ENCODE measurements around the gene EIF3L.

EIF3L gene

DNA sequence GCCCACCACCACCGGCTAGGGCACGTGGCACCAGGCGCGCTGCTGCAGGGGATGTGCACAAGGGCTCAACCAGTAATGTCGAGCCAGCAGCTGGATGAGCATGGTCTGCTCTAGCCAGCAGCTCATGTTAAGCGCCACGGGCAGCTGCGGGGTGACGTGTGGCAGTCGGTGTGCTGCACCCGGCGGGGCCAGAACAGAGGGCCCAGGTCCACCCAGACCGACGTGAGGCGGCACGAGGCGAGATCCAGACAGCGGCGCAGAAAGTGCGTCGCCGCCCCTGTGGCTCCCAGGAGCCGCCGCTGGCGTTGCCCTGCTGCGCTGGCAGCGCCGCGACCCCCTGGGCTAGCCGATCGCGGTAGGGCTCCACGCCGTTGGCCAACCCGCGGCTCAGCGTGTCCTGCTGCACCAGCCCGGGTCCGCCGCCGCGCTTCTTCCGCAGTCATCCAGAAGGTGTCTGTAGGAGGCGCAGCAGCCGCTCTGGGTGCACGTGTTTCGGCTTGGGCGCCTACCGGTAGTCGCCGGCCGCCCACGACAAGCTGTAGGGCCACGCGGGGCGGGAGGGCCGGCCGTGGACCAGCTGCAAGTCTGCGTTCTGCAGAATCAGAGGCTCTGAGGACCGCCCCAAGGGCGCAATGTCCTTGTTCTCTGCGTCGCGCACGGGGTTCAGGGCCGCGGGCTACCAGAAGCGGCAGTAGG, 30.7 kb upstream of the EIF3L start:
- Histone ChIP-seq H3K27me3 (ENCODE audit: control insufficient read depth, insufficient read depth, low read length) (peaks cover 26% of the 10 kb centered on the region), H3K4me3 (ENCODE audit: low read length) (peak overlapping the region; percentile 61), H3K9ac (ENCODE audit: low read depth, low read length) (peak overlapping the region; percentile 36), H3K9me3 (replicated peaks; ENCODE audit: low read length) (no peaks in the 10 kb centered on the region), H3K4me2 (ENCODE audit: low read length) (peak overlapping the region; percentile 79), H3K4me1 (ENCODE audit: control insufficient read depth, insufficient read depth, low read length) (peaks cover 13% of the 10 kb centered on the region), H3K36me3 (ENCODE audit: insufficient read depth, low read length) (no peaks in the 10 kb centered on the region)

- no peak overlapping the region for H3K9ac ChIP-seq (ENCODE audit: low read depth, low read length)
Measured at GRCh38 chr22:37819105-37819433, 30.1 kb upstream of the EIF3L start.

GRCh38 chr22:37820350-37820749, 28.9 kb upstream of the EIF3L start:
- Histone ChIP-seq H3K9me3 (replicated peaks; ENCODE audit: low read length) (no peaks in the 10 kb centered on the region), H3K4me2 (ENCODE audit: low read length) (no peak overlapping the region), H3K4me3 (ENCODE audit: low read length) (no peak overlapping the region), H3K9ac (ENCODE audit: low read depth, low read length) (no peak overlapping the region), H3K36me3 (ENCODE audit: insufficient read depth, low read length) (no peaks in the 10 kb centered on the region), H3K4me1 (ENCODE audit: control insufficient read depth, insufficient read depth, low read length) (peaks cover 21% of the 10 kb centered on the region), H3K27me3 (ENCODE audit: control insufficient read depth, insufficient read depth, low read length) (peaks cover 34% of the 10 kb centered on the region)

More at GRCh38 chr22:37819105-37819433, 30.1 kb upstream of the EIF3L start:
- H3K4me3 ChIP-seq (ENCODE audit: low read length): peak overlapping the region; percentile 61
- H3K4me1 ChIP-seq (ENCODE audit: control insufficient read depth, insufficient read depth, low read length): peaks cover 13% of the 10 kb centered on the region
- no peaks in the 10 kb centered on the region for H3K9me3 ChIP-seq (replicated peaks; ENCODE audit: low read length)
- H3K27me3 ChIP-seq (ENCODE audit: control insufficient read depth, insufficient read depth, low read length): peaks cover 29% of the 10 kb centered on the region
- H3K4me2 ChIP-seq (ENCODE audit: low read length): peak overlapping the region; percentile 79
- no peaks in the 10 kb centered on the region for H3K36me3 ChIP-seq (ENCODE audit: insufficient read depth, low read length)

- Histone ChIP-seq H3K9me3 (replicated peaks; ENCODE audit: low read length) (no peaks in the 10 kb centered on the region), H3K9ac (ENCODE audit: low read depth, low read length) (no peak overlapping the region), H3K36me3 (ENCODE audit: insufficient read depth, low read length) (no peaks in the 10 kb centered on the region), H3K4me2 (ENCODE audit: low read length) (no peak overlapping the region), H3K4me3 (ENCODE audit: low read length) (no peak overlapping the region), H3K4me1 (ENCODE audit: control insufficient read depth, insufficient read depth, low read length) (peaks cover 21% of the 10 kb centered on the region), H3K27me3 (ENCODE audit: control insufficient read depth, insufficient read depth, low read length) (peaks cover 34% of the 10 kb centered on the region)
Measured at GRCh38 chr22:37822079-37822833, 27.0 kb upstream of the EIF3L start.

DNA sequence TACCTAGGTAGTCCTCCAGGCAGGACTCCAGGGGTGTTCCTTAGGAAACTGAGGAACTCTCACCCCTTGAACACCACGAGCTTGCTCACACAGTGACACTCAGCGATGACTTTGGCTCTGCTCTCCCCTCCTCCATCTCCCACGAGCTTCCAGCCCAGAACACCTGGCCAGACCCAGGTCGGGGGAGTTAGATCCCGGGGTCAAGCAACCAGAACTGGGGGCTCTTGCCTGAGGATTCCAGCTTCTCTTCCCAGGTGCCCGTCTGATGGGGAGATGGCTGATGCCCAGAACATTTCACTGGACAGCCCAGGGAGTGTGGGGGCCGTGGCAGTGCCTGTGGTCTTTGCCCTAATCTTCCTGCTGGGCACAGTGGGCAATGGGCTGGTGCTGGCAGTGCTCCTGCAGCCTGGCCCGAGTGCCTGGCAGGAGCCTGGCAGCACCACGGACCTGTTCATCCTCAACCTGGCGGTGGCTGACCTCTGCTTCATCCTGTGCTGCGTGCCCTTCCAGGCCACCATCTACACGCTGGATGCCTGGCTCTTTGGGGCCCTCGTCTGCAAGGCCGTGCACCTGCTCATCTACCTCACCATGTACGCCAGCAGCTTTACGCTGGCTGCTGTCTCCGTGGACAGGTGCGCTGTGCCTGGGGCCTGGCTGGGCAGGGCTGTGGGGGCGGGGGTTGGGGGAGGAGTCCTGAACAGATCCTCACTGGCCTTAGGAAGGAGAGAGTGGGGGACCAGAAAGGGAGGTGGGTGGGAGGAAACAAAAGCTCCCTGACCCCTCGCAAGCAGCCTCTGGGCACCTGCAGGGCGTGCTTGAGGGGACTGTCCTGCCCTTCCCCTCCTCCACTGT, 25.9 kb upstream of the EIF3L start, which contains the start of gene GALR3:
TSS of gene GALR3 (plus strand) at position 249 of the 852 bp plus-strand sequence. CDS start at position 274, 25 bp downstream.
- Histone ChIP-seq H3K9ac (ENCODE audit: low read depth, low read length) (no peak within 1 kb of the TSS), H3K4me2 (ENCODE audit: low read length) (no peak within 1 kb of the TSS), H3K9me3 (replicated peaks; ENCODE audit: low read length) (no peaks in the 10 kb centered on the region), H3K36me3 (ENCODE audit: insufficient read depth, low read length) (no peaks in the 10 kb centered on the region), H3K4me3 (ENCODE audit: low read length) (no peak within 1 kb of the TSS), H3K27me3 (ENCODE audit: control insufficient read depth, insufficient read depth, low read length) (peaks cover 34% of the 10 kb centered on the region), H3K4me1 (ENCODE audit: control insufficient read depth, insufficient read depth, low read length) (peaks cover 14% of the 10 kb centered on the region)

- Histone ChIP-seq H3K4me2 (ENCODE audit: low read length) (peak overlapping the region; percentile 78), H3K4me1 (ENCODE audit: control insufficient read depth, insufficient read depth, low read length) (peaks cover 8% of the 10 kb centered on the region), H3K9ac (ENCODE audit: low read depth, low read length) (no peak overlapping the region), H3K9me3 (replicated peaks; ENCODE audit: low read length) (no peaks in the 10 kb centered on the region), H3K27me3 (ENCODE audit: control insufficient read depth, insufficient read depth, low read length) (peaks cover 30% of the 10 kb centered on the region), H3K36me3 (ENCODE audit: insufficient read depth, low read length) (peaks cover 12% of the 10 kb centered on the region), H3K4me3 (ENCODE audit: low read length) (peak overlapping the region; percentile 55)
Measured at GRCh38 chr22:37824674-37825641, 24.3 kb upstream of the EIF3L start.

DNA sequence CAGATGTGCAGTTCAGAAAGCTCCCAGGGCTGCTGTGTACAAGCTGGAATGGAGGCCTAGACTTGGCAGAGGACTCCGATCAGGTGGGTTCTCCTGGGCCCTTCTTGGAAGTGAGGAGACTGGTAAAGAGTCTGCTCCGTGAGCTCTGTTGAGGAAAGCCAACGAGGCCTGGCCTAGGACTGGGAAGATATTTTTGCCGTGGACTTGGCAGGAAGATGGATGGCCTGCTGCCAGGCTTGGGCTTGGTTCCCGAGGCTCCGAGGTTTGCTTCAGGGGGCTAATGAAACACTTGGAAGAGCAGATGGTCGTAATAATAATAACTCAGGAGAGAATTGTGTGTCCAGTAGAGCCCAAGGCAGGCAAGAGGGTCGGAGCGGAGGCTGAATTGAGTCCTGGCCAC, 22.2 kb upstream of the EIF3L start:
- Histone ChIP-seq H3K4me1 (ENCODE audit: control insufficient read depth, insufficient read depth, low read length) (peaks cover 8% of the 10 kb centered on the region), H3K27me3 (ENCODE audit: control insufficient read depth, insufficient read depth, low read length) (peaks cover 23% of the 10 kb centered on the region), H3K4me2 (ENCODE audit: low read length) (no peak overlapping the region), H3K9me3 (replicated peaks; ENCODE audit: low read length) (no peaks in the 10 kb centered on the region), H3K9ac (ENCODE audit: low read depth, low read length) (no peak overlapping the region), H3K4me3 (ENCODE audit: low read length) (no peak overlapping the region), H3K36me3 (ENCODE audit: insufficient read depth, low read length) (peaks cover 33% of the 10 kb centered on the region)

- Histone ChIP-seq H3K4me3 (ENCODE audit: low read length) (no peak overlapping the region), H3K4me1 (ENCODE audit: control insufficient read depth, insufficient read depth, low read length) (no peaks in the 10 kb centered on the region), H3K4me2 (ENCODE audit: low read length) (no peak overlapping the region), H3K36me3 (ENCODE audit: insufficient read depth, low read length) (peaks cover 53% of the 10 kb centered on the region), H3K9me3 (replicated peaks; ENCODE audit: low read length) (no peaks in the 10 kb centered on the region), H3K27me3 (ENCODE audit: control insufficient read depth, insufficient read depth, low read length) (no peaks in the 10 kb centered on the region), H3K9ac (ENCODE audit: low read depth, low read length) (no peak overlapping the region)
Measured at GRCh38 chr22:37830093-37830842, 19.0 kb upstream of the EIF3L start.

DNA sequence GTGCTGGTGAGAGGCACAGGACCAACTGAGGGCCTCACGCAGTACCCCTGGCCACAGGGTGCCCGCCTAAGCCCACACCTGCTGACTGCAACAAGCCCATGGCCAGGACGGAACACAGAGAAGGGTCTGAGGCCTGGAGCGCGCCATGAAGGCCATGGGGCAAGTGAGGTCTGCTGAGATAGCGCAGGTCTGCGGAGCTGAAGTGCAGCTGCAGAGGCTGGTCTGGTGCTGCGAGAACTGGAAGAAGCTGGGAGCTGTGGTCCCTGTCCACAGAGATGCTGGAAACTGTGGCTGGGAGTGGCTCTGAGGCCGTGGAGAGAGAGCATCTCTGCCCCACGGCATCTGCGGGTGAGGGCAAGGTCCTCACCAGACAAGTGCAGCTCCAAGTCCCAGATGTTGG, 17.7 kb upstream of the EIF3L start:
- Histone ChIP-seq H3K4me1 (ENCODE audit: control insufficient read depth, insufficient read depth, low read length) (no peaks in the 10 kb centered on the region), H3K27me3 (ENCODE audit: control insufficient read depth, insufficient read depth, low read length) (no peaks in the 10 kb centered on the region), H3K4me2 (ENCODE audit: low read length) (no peak overlapping the region), H3K9ac (ENCODE audit: low read depth, low read length) (no peak overlapping the region), H3K36me3 (ENCODE audit: insufficient read depth, low read length) (peaks cover 53% of the 10 kb centered on the region), H3K4me3 (ENCODE audit: low read length) (no peak overlapping the region), H3K9me3 (replicated peaks; ENCODE audit: low read length) (no peaks in the 10 kb centered on the region)
